DOHH2 (cell line): ENCODE measurements around the gene RAD51D.

ENCODE experiments used
- H3F3A ChIP-seq: fragments of 200-600 bp; sonication (generic), shearing (Covaris generic); 2 replicates; pipeline ENCODE4 v1.6.0; 2016; ENCODE audit warnings: antibody characterized with exemption, mild to moderate bottlenecking; ENCODE audit not compliant: control insufficient read depth, insufficient read depth
- H3K27ac ChIP-seq: fragments of 200-600 bp; sonication (generic); 2 replicates; pipeline ENCODE4 v1.5.1; 2014; ENCODE audit warnings: low read depth, mild to moderate bottlenecking, low read length, moderate library complexity
- H3K27me3 ChIP-seq: fragments of 200-600 bp; sonication (generic); 2 replicates; pipeline ENCODE4 v1.6.1; 2014; ENCODE audit warnings: mild to moderate bottlenecking, low read length, mixed read lengths; ENCODE audit not compliant: control insufficient read depth
- H3K36me3 ChIP-seq: fragments of 200-600 bp; sonication (generic); 2 replicates; pipeline ENCODE4 v1.6.1; 2014; ENCODE audit warnings: mild to moderate bottlenecking, low read length, moderate library complexity, mixed read lengths; ENCODE audit not compliant: control insufficient read depth
- H3K4me1 ChIP-seq: fragments of 200-600 bp; sonication (generic); 2 replicates; pipeline ENCODE4 v1.6.1; 2014; ENCODE audit warnings: mild to moderate bottlenecking, low read length, mixed read lengths; ENCODE audit not compliant: control insufficient read depth
- H3K4me2 ChIP-seq: fragments of 200-600 bp; sonication (generic); 2 replicates; pipeline ENCODE4 v1.6.0; 2014; ENCODE audit warnings: mild to moderate bottlenecking, low read length, moderate library complexity
- H3K4me3 ChIP-seq: fragments of 200-600 bp; sonication (generic); 2 replicates; pipeline ENCODE4 v1.5.1; 2014; ENCODE audit warnings: mild to moderate bottlenecking, low read length, mixed read lengths
- H3K79me2 ChIP-seq: fragments of 200-600 bp; sonication (generic); 2 replicates; pipeline ENCODE4 v1.6.1; 2014; ENCODE audit warnings: mild to moderate bottlenecking, low read length, mixed read lengths; ENCODE audit not compliant: control insufficient read depth
- H3K9me2 ChIP-seq: fragments of 200-600 bp; sonication (generic); replicated peaks from 2 replicates; pipeline ENCODE4 v1.6.1; 2014; ENCODE audit warnings: mild to moderate bottlenecking, low read length, mixed read lengths; ENCODE audit not compliant: control insufficient read depth
- H3K9me3 ChIP-seq: fragments of 200-600 bp; sonication (generic); 2 replicates; pipeline ENCODE4 v1.6.1; 2014; ENCODE audit warnings: antibody characterized with exemption, low read length, mixed read lengths; ENCODE audit not compliant: control insufficient read depth, insufficient read depth
- H4K20me1 ChIP-seq: fragments of 200-600 bp; sonication (generic); 2 replicates; pipeline ENCODE4 v1.6.0; 2014; ENCODE audit warnings: low read depth, mild to moderate bottlenecking, antibody characterized with exemption, low read length, moderate library complexity; ENCODE audit not compliant: control insufficient read depth, insufficient read depth
- EZH2phosphoT487 ChIP-seq: fragments of 200-600 bp; sonication (generic); IDR thresholded peaks from 2 replicates; pipeline ENCODE4 v1.6.1; 2017; ENCODE audit warnings: borderline replicate concordance, mild to moderate bottlenecking, antibody characterized with exemption, low read length, moderate library complexity, mixed read lengths
- TF ChIP-seq, protein P1 (sequence below): fragments of 200-600 bp; sonication (generic); IDR thresholded peaks from one replicate; pipeline ENCODE4 v1.5.1; 2014; ENCODE audit warnings: antibody characterized with exemption, mild to moderate bottlenecking, low read depth, low read length; ENCODE audit not compliant: poor library complexity, severe bottlenecking

The RAD51D gene

DNA sequence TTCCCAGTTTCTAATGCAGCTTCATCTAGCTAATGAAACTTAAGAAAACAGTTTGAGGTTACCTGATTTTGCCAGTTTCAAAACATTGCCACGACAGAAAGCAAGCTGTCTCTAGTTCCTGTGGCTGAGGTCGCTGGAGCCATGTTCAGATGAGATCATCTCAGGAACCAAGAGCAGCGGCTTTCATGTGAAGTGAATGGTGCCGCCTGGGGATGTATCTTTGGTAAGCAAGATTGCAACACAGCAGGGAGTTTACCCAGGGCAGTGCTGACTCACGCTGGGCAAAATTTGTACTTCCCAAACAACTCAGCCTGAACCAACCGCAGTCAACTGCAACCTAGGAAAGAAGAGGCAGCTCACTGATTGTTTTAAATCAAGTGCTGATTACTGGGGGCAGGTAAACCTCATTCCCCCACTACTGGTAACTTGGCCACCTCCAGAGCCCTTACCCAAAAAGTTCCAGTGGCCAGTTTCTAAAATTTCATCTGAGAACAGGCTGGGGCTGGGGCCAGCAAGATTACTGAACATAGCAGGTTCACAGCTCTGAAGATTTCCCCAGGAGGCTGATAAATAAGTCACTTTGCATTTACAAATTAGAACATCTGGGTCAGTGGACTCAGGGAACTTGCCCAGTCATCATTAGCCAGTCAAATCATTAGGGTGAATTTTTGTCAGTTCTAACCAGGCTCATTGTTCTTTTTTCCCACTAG lies 56.0 kb downstream of the RAD51D start, which contains the start of gene RFFL:
TSS of gene RFFL (minus strand) at position 194 of the 710 bp plus-strand sequence. CDS start 37,154 bp downstream, outside the sequence.
- TF ChIP-seq EZH2phosphoT487: no peak
- TF ChIP-seq, protein P1, sequence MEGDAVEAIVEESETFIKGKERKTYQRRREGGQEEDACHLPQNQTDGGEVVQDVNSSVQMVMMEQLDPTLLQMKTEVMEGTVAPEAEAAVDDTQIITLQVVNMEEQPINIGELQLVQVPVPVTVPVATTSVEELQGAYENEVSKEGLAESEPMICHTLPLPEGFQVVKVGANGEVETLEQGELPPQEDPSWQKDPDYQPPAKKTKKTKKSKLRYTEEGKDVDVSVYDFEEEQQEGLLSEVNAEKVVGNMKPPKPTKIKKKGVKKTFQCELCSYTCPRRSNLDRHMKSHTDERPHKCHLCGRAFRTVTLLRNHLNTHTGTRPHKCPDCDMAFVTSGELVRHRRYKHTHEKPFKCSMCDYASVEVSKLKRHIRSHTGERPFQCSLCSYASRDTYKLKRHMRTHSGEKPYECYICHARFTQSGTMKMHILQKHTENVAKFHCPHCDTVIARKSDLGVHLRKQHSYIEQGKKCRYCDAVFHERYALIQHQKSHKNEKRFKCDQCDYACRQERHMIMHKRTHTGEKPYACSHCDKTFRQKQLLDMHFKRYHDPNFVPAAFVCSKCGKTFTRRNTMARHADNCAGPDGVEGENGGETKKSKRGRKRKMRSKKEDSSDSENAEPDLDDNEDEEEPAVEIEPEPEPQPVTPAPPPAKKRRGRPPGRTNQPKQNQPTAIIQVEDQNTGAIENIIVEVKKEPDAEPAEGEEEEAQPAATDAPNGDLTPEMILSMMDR: no peak
- no peaks in the 10 kb centered on the region for H3K27me3 ChIP-seq
- no peaks in the 10 kb centered on the region for H4K20me1 ChIP-seq
- no peak within 1 kb of the TSS for H3K4me2 ChIP-seq
- H3K9me2 ChIP-seq: no peaks in the 10 kb centered on the region
- H3K4me3 ChIP-seq: no peak within 1 kb of the TSS
- H3K4me1 ChIP-seq: peaks cover 7% of the 10 kb centered on the region
- H3F3A ChIP-seq: no peaks in the 10 kb centered on the region
- no peaks in the 10 kb centered on the region for H3K9me3 ChIP-seq
- no peaks in the 10 kb centered on the region for H3K79me2 ChIP-seq
- H3K27ac ChIP-seq: no peak within 1 kb of the TSS
- H3K36me3 ChIP-seq: no peaks in the 10 kb centered on the region

- H3K4me1 ChIP-seq: peaks cover 7% of the 10 kb centered on the region
- TF ChIP-seq EZH2phosphoT487: no peak
- TF ChIP-seq, protein P1: no peak
- H3K27me3 ChIP-seq: no peaks in the 10 kb centered on the region
- no peak overlapping the region for H3K4me3 ChIP-seq
- no peaks in the 10 kb centered on the region for H3K36me3 ChIP-seq
- no peak overlapping the region for H3K27ac ChIP-seq
- no peaks in the 10 kb centered on the region for H3K9me2 ChIP-seq
- H3K9me3 ChIP-seq: no peaks in the 10 kb centered on the region
- H4K20me1 ChIP-seq: no peaks in the 10 kb centered on the region
- H3K4me2 ChIP-seq: no peak overlapping the region
- H3K79me2 ChIP-seq: no peaks in the 10 kb centered on the region
- H3F3A ChIP-seq: no peaks in the 10 kb centered on the region
These were observed 57.4 kb downstream of the RAD51D start for GRCh38 chr17:35062308-35062707.

DNA sequence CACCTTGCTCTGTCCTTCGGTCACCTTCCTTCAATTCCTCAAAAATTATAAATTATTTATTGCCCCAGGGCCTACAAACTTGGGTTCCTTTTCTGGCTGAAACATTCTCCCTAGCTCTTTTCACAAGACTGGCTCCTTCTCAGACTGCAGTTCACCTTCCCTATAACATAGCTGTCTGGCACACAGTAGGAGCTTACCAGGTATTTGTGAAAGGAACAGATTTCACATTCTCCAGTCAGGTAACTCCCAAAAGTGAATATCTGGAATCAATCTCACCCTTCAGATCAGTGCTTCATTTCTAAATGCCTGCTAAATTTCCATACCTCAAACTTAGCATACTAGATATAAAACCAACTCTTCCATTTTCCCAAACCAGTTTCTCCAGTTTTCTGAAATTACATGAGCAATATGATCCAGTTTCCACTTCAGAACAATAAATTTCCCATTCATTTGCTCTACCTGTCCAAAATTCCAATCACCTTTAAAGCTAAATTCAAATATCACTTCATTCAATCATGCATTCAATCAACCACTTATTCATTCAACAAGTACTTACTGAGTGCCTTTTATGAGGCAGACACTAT lies 62.2 kb downstream of the RAD51D start:
- H3K79me2 ChIP-seq: no peaks in the 10 kb centered on the region

More for the DNA sequence above, 62.2 kb downstream of the RAD51D start:
- no peaks in the 10 kb centered on the region for H3K4me1 ChIP-seq
- TF ChIP-seq, protein P1: no peak
- TF ChIP-seq EZH2phosphoT487: no peak
- no peaks in the 10 kb centered on the region for H3K9me3 ChIP-seq
- no peak overlapping the region for H3K27ac ChIP-seq
- no peaks in the 10 kb centered on the region for H3K36me3 ChIP-seq
- H3K4me3 ChIP-seq: no peak overlapping the region
- H3K9me2 ChIP-seq: no peaks in the 10 kb centered on the region
- no peak overlapping the region for H3K4me2 ChIP-seq
- no peaks in the 10 kb centered on the region for H3F3A ChIP-seq
- H3K27me3 ChIP-seq: no peaks in the 10 kb centered on the region
- no peaks in the 10 kb centered on the region for H4K20me1 ChIP-seq
